Lung (tissue), 12 donors: ENCODE measurements around the gene ERP27. TPM values are rescaled to one million over a fixed set of nuclear protein-coding genes. Genes with fewer than 3 reads are reported as not detected.

Experiments
- ATAC-seq: fragments of 200-7000 bp; cut with Tn5 transposase; one replicate; pipeline ENCODE4 v1.9.1; 2020; ENCODE audit warnings: moderate number of reproducible peaks; ENCODE audit not compliant: insufficient read depth, low FRiP score
- DNase-seq, 3 donors: peaks; one replicate each; pipeline ENCODE4 v3.0.0-alpha.2; 2013 to 2017
- H3K27ac ChIP-seq, 2 donors: one replicate each; pipeline ENCODE4 v1.5.1; 2013; ENCODE audit warnings: mild to moderate bottlenecking in 2 of 2, moderate library complexity in 2 of 2, control low read depth in 1 of 2, inconsistent platforms in 1 of 2, low read depth in 1 of 2, low read length in 1 of 2
- H3K27me3 ChIP-seq, 3 donors: one replicate each; pipeline ENCODE4 v1.5.1; 2013; ENCODE audit warnings: low read length in 2 of 3; ENCODE audit not compliant: control insufficient read depth in 3 of 3, insufficient read depth in 3 of 3
- H3K36me3 ChIP-seq, 4 donors: one replicate each; pipeline ENCODE4 v1.5.1; 2013; ENCODE audit warnings: low read length in 4 of 4, mild to moderate bottlenecking in 1 of 4, moderate library complexity in 1 of 4; ENCODE audit not compliant: control insufficient read depth in 4 of 4, insufficient read depth in 4 of 4
- H3K4me1 ChIP-seq, 5 donors: one replicate each; pipeline ENCODE4 v1.5.1; 2013; ENCODE audit warnings: low read length in 5 of 5, mild to moderate bottlenecking in 2 of 5, moderate library complexity in 1 of 5; ENCODE audit not compliant: control insufficient read depth in 5 of 5, insufficient read depth in 5 of 5
- H3K4me3 ChIP-seq: one replicate; pipeline ENCODE4 v1.5.1; 2013; ENCODE audit warnings: mild to moderate bottlenecking, control low read depth, moderate library complexity
- H3K9ac ChIP-seq, 2 donors: one replicate each; pipeline ENCODE4 v1.5.1; 2013; ENCODE audit warnings: low read length in 2 of 2, control low read depth in 1 of 2; ENCODE audit not compliant: insufficient read depth in 1 of 2
- H3K9me3 ChIP-seq, 4 donors: one replicate each; pipeline ENCODE4 v1.5.1; 2013; ENCODE audit warnings: low read length in 3 of 4, mild to moderate bottlenecking in 1 of 4, moderate library complexity in 1 of 4; ENCODE audit not compliant: control insufficient read depth in 4 of 4, insufficient read depth in 3 of 4
- WGBS, 2 donors: extraction: QIAGEN DNeasy Blood & Tissue Kit; methylation state at CpG; one replicate each; pipeline ENCODE4 v1.1.7; 2013; 5-methylcytosine and 5-hydroxymethylcytosine counted together
- polyA plus RNA-seq, 2 donors: library from polyadenylated mRNA; stranded (reverse); fragments of 200-250 nt; gene quantifications; one replicate each; pipeline ENCODE4 v1.2.1, GENCODE V29; 2013
- total RNA-seq, 2 donors: library from RNA; depleted of rRNA in 1 of 2; stranded (reverse); fragments of >200 nt in 1 of 2; gene quantifications; one replicate each; pipeline ENCODE4 v1.2.1, GENCODE V29; 2014 to 2021
- TF ChIP-seq, protein P1 (sequence below): IDR thresholded peaks from 2 replicates; pipeline ENCODE4 v1.5.1; 2012; ENCODE audit warnings: mild to moderate bottlenecking; ENCODE audit errors: control extremely low read depth, extremely low read depth
- donor health status: control.
- donor health status: control.
- donor health status: Bipolar disorder and iron deficiency.
- donor health status: healthy.
- donor health status: DM: yes; HTN: yes; CAD: no.

ERP27 gene
- total and polyA plus RNA-seq, 4 donors = 1.9 to 64.6 (median 10.4) TPM

DNA sequence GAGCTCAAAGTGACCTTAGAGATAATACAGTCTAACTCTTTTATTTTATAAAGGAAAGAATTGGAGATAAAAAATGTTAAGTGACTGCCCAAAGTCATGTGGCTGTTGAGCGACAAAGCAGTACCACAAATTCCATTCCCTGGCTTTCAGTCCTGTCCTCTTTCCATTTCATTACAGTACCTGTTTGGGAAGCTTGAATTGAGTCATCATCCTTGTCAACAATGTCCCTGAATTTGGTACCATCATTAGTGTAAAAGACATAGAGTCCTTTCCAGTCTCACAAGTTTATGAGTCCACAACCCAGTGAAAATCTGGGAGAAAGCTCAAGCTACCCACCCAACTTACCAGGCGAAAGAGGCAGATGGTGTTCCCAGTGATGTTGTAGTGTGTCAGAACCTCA lies 3.8 kb downstream of the ERP27 start:
- no peaks in the 10 kb centered on the region for H3K27me3 ChIP-seq
- H3K4me1 ChIP-seq = peaks cover 0 to 14% (median 0%) of the 10 kb centered on the region in 5 donors
- 98% methylated on average over 2 of the region's 2 CpGs for WGBS, 2 donors
- H3K27ac ChIP-seq = no peak overlapping the region
- no peaks in the 10 kb centered on the region for H3K9me3 ChIP-seq
- ATAC-seq = no peak
- no peak for DNase-seq
- no peak overlapping the region for H3K9ac ChIP-seq
- no peak overlapping the region for H3K4me3 ChIP-seq
- TF ChIP-seq, protein P1, sequence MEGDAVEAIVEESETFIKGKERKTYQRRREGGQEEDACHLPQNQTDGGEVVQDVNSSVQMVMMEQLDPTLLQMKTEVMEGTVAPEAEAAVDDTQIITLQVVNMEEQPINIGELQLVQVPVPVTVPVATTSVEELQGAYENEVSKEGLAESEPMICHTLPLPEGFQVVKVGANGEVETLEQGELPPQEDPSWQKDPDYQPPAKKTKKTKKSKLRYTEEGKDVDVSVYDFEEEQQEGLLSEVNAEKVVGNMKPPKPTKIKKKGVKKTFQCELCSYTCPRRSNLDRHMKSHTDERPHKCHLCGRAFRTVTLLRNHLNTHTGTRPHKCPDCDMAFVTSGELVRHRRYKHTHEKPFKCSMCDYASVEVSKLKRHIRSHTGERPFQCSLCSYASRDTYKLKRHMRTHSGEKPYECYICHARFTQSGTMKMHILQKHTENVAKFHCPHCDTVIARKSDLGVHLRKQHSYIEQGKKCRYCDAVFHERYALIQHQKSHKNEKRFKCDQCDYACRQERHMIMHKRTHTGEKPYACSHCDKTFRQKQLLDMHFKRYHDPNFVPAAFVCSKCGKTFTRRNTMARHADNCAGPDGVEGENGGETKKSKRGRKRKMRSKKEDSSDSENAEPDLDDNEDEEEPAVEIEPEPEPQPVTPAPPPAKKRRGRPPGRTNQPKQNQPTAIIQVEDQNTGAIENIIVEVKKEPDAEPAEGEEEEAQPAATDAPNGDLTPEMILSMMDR = no peak
- H3K36me3 ChIP-seq = no peaks in the 10 kb centered on the region

DNA sequence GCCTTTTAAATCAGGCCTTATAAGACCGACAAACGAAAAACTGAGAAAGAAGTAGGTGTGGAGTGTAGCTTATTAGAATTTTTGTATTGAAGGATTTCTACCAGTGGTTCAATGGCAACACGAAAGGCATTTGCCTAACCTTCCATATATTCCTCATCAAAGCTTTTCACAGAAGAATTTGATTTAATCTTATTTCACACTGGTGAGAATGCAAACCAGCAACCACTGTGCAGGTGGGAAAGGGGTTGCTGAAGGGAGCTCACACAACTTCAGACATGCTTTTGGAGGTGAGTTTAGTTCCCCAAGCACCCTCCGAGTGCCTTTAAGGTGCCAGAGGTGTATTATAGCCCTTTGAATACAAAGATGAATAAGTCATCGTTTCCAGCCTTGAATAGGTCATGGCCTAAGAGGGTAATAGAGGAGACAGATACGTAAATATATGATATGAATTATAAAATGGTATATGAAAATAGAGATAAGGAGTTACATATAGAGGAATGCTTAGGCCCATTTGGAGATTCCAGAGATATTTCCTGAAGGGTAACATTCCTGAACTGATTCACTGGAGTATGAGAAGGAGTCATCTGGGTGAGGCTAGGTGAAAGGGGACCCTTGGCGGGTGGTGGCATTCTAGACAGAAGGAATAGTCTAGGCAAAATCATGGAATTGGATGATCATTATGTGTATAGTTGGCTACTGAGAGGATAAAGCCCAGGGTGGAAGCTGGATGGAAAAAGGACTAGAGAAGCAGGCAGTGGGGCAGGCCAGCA lies 6.4 kb downstream of the ERP27 start:
- ATAC-seq (no peak), DNase-seq (no peak)
- TF ChIP-seq, protein P1 = no peak
- no peaks in the 10 kb centered on the region for H3K36me3 ChIP-seq
- H3K4me1 ChIP-seq = peaks cover 0 to 28% (median 9%) of the 10 kb centered on the region in 5 donors
- no peaks in the 10 kb centered on the region for H3K9me3 ChIP-seq
- WGBS, 2 donors = 95 to 96% methylated on average over 7 of the region's 7 CpGs
- H3K27me3 ChIP-seq = no peaks in the 10 kb centered on the region
- H3K4me3 ChIP-seq = no peak overlapping the region
- H3K9ac ChIP-seq = no peak overlapping the region
- H3K27ac ChIP-seq = no peak overlapping the region

- no peak for ATAC-seq
- 83 to 85% methylated on average over 4 of the region's 4 CpGs for WGBS, 2 donors
These were observed 7.0 kb downstream of the ERP27 start for GRCh38 chr12:14931359-14931758.

More at GRCh38 chr12:14931359-14931758, 7.0 kb downstream of the ERP27 start:
- no peaks in the 10 kb centered on the region for H3K9me3 ChIP-seq
- no peak overlapping the region for H3K27ac ChIP-seq
- H3K4me1 ChIP-seq = peaks cover 0 to 34% (median 10%) of the 10 kb centered on the region in 5 donors
- no peak overlapping the region for H3K9ac ChIP-seq
- H3K4me3 ChIP-seq = no peak overlapping the region
- TF ChIP-seq, protein P1 = no peak
- no peaks in the 10 kb centered on the region for H3K36me3 ChIP-seq
- no peaks in the 10 kb centered on the region for H3K27me3 ChIP-seq
- no peak for DNase-seq
